Upper lobe of right lung (tissue), 1 donor: ENCODE data around the gene KIZ. TPM values are rescaled to one million over a fixed set of nuclear protein-coding genes. Genes with fewer than 3 reads are reported as not detected.

Experiments
- ATAC-seq: fragments of 200-7000 bp; cut with Tn5 transposase; one replicate; pipeline ENCODE4 v1.9.1; 2020; ENCODE audit warnings: mild to moderate bottlenecking, moderate library complexity
- DNase-seq: peaks from one replicate; pipeline ENCODE4 v3.0.0-alpha.2; 2020
- H3K27ac ChIP-seq: fragments of 200-600 bp; one replicate; pipeline ENCODE4 v1.8.0; 2022
- H3K27me3 ChIP-seq: fragments of 200-600 bp; one replicate; pipeline ENCODE4 v1.8.0; 2022; ENCODE audit warnings: mild to moderate bottlenecking
- H3K36me3 ChIP-seq: fragments of 200-600 bp; one replicate; pipeline ENCODE4 v1.8.0; 2022
- H3K4me1 ChIP-seq: fragments of 200-600 bp; one replicate; pipeline ENCODE4 v1.8.0; 2022
- H3K4me3 ChIP-seq: fragments of 200-600 bp; one replicate; pipeline ENCODE4 v1.8.0; 2022; ENCODE audit warnings: mild to moderate bottlenecking
- H3K9me3 ChIP-seq: fragments of 200-600 bp; one replicate; pipeline ENCODE4 v1.8.0; 2022
- intact Hi-C: fragments of 100-400 bp; cut with DNase I; formaldehyde crosslinking; loops from one replicate; pipeline ENCODE4 v1.11.0; 2022
- total RNA-seq: library from RNA; stranded (reverse); fragmentation: NEBNext Ultra II Directional; extraction: Animal tissue kit (Norgen Biotek cat#: 25700); gene quantifications from one replicate; pipeline ENCODE4 v1.2.1, GENCODE V29; 2021
- TF ChIP-seq, protein P1 (sequence below): fragments of 200-600 bp; IDR thresholded peaks from one replicate; pipeline ENCODE4 v1.8.0; 2022; ENCODE audit warnings: antibody characterized with exemption
- donor health status: DM: no; HTN: yes; CAD: no; lungs with severe emphysema.

KIZ gene
- total RNA-seq, 1 donor from 2014 or later: 16.2 TPM

DNA sequence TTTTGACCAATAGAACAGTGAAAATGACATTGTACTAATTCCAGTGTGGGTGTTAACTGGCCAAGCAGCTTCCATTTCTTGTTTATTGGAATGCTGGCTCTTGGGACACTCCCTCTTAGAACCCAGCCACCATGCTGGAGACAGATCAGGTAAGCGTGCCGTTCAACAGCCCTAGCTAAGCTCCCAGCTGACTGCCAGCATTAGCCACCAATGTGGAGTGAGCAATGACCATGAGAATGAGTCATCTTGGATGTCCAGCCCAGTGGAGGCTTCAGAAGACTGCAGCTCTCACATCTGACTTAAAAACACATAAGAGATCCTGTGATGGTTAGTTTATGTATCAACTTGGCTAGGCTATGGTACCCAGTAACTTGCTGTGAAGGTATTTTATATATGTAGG, 16.7 kb upstream of the KIZ start:
- Histone ChIP-seq H3K9me3 (no peaks in the 10 kb centered on the region), H3K36me3 (no peaks in the 10 kb centered on the region), H3K27ac (no peak overlapping the region), H3K27me3 (peaks cover 58% of the 10 kb centered on the region), H3K4me1 (peaks cover 10% of the 10 kb centered on the region), H3K4me3 (no peak overlapping the region)
- TF ChIP-seq, protein P1, sequence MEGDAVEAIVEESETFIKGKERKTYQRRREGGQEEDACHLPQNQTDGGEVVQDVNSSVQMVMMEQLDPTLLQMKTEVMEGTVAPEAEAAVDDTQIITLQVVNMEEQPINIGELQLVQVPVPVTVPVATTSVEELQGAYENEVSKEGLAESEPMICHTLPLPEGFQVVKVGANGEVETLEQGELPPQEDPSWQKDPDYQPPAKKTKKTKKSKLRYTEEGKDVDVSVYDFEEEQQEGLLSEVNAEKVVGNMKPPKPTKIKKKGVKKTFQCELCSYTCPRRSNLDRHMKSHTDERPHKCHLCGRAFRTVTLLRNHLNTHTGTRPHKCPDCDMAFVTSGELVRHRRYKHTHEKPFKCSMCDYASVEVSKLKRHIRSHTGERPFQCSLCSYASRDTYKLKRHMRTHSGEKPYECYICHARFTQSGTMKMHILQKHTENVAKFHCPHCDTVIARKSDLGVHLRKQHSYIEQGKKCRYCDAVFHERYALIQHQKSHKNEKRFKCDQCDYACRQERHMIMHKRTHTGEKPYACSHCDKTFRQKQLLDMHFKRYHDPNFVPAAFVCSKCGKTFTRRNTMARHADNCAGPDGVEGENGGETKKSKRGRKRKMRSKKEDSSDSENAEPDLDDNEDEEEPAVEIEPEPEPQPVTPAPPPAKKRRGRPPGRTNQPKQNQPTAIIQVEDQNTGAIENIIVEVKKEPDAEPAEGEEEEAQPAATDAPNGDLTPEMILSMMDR: no peak
- ATAC-seq (no peak), DNase-seq (no peak)
- intact Hi-C loops: no loop called here

DNA sequence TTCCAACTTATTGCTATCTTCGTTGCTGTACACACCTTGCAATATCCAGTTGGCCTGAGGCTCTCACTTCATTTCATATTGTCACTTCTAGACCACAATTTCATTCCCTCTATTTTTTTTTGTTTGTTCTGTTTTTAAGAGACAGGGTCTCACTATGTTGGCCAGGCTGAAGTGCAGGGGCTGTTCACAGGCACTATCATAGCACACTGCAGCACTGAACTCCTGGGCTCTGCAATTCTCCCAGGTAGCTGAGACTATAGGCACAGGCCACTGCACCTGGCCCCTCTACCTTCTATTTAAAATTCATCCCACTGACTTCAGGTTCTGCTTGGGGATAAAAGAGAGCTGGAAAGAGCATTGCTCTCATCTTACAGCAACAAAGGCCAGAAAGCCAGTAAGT, 15.1 kb upstream of the KIZ start:
- no peaks in the 10 kb centered on the region for H3K36me3 ChIP-seq
- intact Hi-C loops: no loop called here
- peaks cover 3% of the 10 kb centered on the region for H3K4me1 ChIP-seq
- H3K27ac ChIP-seq: no peak overlapping the region
- no peak for ATAC-seq
- no peak overlapping the region for H3K4me3 ChIP-seq
- no peak for DNase-seq
- TF ChIP-seq, protein P1: no peak
- no peaks in the 10 kb centered on the region for H3K9me3 ChIP-seq
- H3K27me3 ChIP-seq: peaks cover 41% of the 10 kb centered on the region

DNA sequence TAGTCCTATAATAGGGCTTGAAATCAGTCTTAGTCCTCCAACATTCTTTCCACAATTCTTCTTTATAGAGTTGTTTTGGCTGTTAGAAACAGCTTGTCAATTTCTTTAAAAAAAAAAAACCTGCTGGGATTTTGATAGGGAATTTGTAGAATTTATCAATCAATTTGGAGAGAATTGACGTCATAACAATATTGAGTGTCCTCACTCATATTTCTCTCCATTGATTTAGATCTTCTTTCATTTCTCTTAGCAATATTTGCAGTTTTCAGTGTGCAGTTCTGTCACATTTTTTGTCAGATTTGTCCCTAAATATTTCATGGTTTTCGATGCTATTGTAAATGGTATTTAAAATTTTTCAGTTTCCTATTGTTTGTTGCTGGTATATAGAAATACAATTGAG, 14.5 kb upstream of the KIZ start:
- intact Hi-C loops: no loop called here
- H3K4me3 ChIP-seq: no peak overlapping the region
- no peaks in the 10 kb centered on the region for H3K4me1 ChIP-seq
- no peak overlapping the region for H3K27ac ChIP-seq
- ATAC-seq: no peak
- no peak for DNase-seq
- no peaks in the 10 kb centered on the region for H3K9me3 ChIP-seq
- peaks cover 35% of the 10 kb centered on the region for H3K27me3 ChIP-seq
- TF ChIP-seq, protein P1: no peak
- H3K36me3 ChIP-seq: no peaks in the 10 kb centered on the region

DNA sequence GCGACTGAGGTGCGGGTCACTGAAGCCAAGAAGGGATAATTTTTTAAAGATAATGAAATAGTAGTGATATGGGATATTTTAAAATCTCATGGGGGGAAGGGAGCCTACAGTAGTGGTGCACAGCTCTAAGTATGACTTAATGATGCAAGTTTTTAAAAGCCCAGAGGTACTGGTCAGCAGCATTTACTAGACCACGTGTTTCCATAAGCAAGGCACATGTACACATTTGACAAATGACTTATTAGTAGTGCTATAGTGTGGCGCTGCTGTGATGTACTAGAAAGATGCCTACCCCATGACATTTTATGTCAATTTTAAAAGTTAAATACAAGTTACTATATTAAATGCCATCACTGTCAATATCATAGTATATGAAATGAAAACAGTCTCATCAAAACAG, 12.2 kb upstream of the KIZ start:
- H3K27ac ChIP-seq: no peak overlapping the region
- H3K36me3 ChIP-seq: no peaks in the 10 kb centered on the region
- no peak overlapping the region for H3K4me3 ChIP-seq
- H3K9me3 ChIP-seq: no peaks in the 10 kb centered on the region
- H3K27me3 ChIP-seq: peaks cover 12% of the 10 kb centered on the region
- TF ChIP-seq, protein P1: no peak
- intact Hi-C loops: no loop called here
- DNase-seq: no peak
- ATAC-seq: no peak
- H3K4me1 ChIP-seq: no peaks in the 10 kb centered on the region

DNA sequence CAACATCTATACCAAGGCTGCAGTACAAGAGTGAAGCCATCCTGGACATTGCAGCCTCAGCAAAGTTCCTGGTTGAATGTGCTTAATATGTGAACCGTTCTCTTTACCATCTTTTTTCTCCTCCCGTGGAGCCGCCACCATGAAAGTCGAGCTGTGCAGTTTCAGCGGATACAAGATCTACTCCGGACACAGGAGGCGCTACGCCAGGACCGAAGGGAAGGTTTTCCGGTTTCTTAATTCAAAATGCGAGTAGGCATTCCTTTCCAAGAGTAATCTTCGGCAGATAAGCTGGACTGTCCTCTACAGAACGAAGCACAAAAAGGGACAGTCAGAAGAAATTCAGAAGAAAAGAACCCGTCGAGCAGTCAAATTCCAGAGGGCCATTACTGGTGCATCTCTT, 11.3 kb upstream of the KIZ start:
- Histone ChIP-seq H3K27me3 (peaks cover 3% of the 10 kb centered on the region), H3K4me3 (no peak overlapping the region), H3K27ac (no peak overlapping the region), H3K9me3 (no peaks in the 10 kb centered on the region), H3K4me1 (no peaks in the 10 kb centered on the region), H3K36me3 (no peaks in the 10 kb centered on the region)
- TF ChIP-seq, protein P1: no peak
- ATAC-seq (no peak), DNase-seq (no peak)
- intact Hi-C loops: no loop called here

DNA sequence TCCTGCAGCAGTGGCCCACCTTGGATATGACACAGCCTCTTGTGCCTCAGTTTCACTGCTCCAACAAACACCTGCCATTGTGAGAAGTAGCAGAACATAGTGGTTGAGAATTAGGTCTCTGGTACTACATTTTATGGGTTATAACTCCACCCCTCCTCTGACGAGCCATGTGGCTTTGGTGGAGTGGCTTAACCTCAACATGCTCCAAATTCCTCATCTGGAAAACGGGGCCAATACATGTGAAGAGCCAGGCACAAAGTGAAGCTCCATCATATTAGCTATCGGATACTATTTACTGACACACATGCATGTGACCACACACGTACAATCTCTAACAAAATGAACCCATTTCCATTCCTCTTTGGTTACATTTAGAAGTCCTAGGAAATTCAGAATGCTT, 8.4 kb upstream of the KIZ start:
- ATAC-seq: no peak
- H3K4me3 ChIP-seq: no peak overlapping the region
- DNase-seq: no peak
- H3K27ac ChIP-seq: no peak overlapping the region
- H3K27me3 ChIP-seq: no peaks in the 10 kb centered on the region
- intact Hi-C loops: no loop called here
- no peaks in the 10 kb centered on the region for H3K9me3 ChIP-seq
- TF ChIP-seq, protein P1: no peak
- H3K36me3 ChIP-seq: no peaks in the 10 kb centered on the region
- no peaks in the 10 kb centered on the region for H3K4me1 ChIP-seq
